Tibial nerve (tissue), 4 donors: ENCODE measurements around the gene TNKS1BP1.

ENCODE experiments used
- EP300 ChIP-seq, 2 donors: sonication (generic); formaldehyde crosslinking; IDR thresholded peaks; one replicate each; pipeline ENCODE4 v1.6.1; 2017; ENCODE audit warnings: antibody characterized with exemption in 2 of 2, mild to moderate bottlenecking in 1 of 2
- TF ChIP-seq, protein P1 (sequence below), 5 experiments: fragments of 200-600 bp in 3 of 5; fragments of 450-650 bp in 2 of 5; sonication (generic) in 3 of 5; IDR thresholded peaks; one replicate each; pipeline ENCODE4 v1.5.1; 2016 to 2019; ENCODE audit warnings: antibody characterized with exemption in 5 of 5, mild to moderate bottlenecking in 3 of 5, moderate library complexity in 2 of 5

DNA sequence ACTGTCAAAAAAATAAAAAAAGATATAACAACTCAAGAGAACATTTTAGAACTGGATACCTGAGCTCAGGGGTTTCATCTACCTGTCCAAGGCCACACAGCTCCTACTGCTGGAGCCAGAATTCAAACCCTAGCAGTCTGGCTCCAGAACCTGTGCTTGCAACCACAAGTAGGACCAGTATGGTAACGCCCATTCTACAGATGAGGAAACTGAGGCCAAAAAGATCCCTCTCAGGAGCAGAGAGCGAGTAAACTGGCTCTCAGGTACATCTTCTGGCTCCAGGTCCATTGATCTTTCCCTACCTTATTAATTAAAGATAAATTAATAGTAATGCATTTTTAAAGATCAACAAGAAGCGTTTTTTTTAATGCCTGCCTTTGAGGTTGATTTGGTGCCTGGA, 32.6 kb upstream of the TNKS1BP1 start:
- TF ChIP-seq, protein P1, sequence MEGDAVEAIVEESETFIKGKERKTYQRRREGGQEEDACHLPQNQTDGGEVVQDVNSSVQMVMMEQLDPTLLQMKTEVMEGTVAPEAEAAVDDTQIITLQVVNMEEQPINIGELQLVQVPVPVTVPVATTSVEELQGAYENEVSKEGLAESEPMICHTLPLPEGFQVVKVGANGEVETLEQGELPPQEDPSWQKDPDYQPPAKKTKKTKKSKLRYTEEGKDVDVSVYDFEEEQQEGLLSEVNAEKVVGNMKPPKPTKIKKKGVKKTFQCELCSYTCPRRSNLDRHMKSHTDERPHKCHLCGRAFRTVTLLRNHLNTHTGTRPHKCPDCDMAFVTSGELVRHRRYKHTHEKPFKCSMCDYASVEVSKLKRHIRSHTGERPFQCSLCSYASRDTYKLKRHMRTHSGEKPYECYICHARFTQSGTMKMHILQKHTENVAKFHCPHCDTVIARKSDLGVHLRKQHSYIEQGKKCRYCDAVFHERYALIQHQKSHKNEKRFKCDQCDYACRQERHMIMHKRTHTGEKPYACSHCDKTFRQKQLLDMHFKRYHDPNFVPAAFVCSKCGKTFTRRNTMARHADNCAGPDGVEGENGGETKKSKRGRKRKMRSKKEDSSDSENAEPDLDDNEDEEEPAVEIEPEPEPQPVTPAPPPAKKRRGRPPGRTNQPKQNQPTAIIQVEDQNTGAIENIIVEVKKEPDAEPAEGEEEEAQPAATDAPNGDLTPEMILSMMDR (IDR thresholded peaks at IDR 0.05) = no peak
- no peak for TF ChIP-seq EP300 (IDR thresholded peaks at IDR 0.05)
